Stimulated activated CD8-positive, alpha-beta memory T cell treated with anti-CD3 and anti-CD28 coated beads, Interleukin-7, amount 100 ng/mL, for 48 hours (primary cell): Measurements from ENCODE around the gene SOX12.
"Not testable (repeated sequence)": the region's sequence is repeated elsewhere in the genome, so short reads cannot be mapped to it uniquely, and the experiment has no call there.

Source experiments
- DNase-seq, 2 donors: peaks; one replicate each; pipeline ENCODE4 v3.0.0-alpha.2; 2020; ENCODE audit warnings: low read depth in 1 of 2; ENCODE audit errors: extremely low read depth in 1 of 2

SOX12 gene

GRCh38 chr20:376750-377149, 51.4 kb downstream of the SOX12 start:
- no peak for DNase-seq

- not testable (repeated sequence) for DNase-seq
Measured at GRCh38 chr20:377578-377977, 52.2 kb downstream of the SOX12 start.

GRCh38 chr20:378961-379336, 53.6 kb downstream of the SOX12 start:
- no peak for DNase-seq
